ENCODE measurements around the gene PSMA3.
"Not testable (repeated sequence)": the region's sequence is repeated elsewhere in the genome, so short reads cannot be mapped to it uniquely, and the experiment has no call there.

The PSMA3 gene

DNA sequence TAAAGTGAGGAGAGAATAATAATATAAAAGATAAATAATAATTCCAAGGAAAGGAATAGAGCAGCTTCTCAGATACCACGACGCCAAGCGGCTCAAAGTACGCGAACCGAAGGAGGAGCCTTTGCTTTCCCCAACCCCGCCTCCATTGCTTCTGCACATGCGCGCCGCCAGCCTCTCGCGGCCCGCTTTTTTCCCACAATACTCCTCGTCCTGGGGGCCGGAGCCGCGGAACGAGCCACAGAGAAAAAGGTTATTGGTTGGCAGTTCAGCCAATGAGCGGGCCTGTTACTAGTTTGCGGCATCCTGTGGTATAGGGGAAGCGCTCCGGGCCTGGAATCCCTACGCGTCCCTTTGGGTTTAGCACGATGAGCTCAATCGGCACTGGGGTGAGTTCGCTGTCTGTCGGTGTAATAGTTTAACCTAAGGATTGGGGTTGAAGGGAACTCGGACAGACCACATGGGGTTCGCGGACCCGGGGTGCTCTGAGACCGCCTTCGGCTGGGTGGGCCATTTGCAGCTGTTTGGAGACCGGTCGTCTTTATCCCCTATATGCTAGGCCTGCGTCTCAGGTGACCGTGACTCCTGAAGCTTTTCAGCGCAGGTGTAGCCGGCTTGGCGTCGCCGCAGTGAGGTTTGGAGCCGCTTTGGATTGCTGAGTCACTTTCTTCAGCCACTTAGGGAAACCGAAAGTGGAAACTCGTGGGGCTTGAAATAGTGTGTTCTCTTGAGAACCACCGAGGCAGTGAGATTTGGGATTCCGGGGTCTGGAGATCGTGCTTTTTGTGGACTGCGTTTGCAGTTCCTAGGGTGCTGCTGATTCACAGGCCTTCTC lies at the start of gene PSMA3:
PSMA3 (plus strand) TSS at position 288 of the 832 bp plus-strand sequence; CDS start at position 366, 78 bp downstream.
- peak; percentile 98 for DNase-seq

DNA sequence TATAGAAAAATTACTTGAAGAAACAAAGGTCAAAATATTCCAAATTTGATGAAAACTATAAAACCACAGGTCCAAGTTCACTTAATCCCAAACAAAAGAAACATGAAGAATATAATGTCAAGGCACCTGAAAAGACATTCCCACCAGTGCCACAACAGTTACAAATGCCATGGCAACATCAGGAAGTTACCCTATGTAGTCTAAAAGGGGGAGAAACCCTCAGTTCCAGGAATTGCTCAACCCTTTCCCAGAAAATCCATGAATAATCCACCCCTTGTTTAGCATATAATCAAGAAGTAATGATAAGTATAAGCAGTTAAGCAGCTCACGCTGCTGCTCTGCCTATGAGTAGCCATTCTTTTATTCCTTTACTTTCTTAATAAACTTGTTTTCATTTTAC lies 48.4 kb upstream of the PSMA3 start:
- DNase-seq: no peak

DNA sequence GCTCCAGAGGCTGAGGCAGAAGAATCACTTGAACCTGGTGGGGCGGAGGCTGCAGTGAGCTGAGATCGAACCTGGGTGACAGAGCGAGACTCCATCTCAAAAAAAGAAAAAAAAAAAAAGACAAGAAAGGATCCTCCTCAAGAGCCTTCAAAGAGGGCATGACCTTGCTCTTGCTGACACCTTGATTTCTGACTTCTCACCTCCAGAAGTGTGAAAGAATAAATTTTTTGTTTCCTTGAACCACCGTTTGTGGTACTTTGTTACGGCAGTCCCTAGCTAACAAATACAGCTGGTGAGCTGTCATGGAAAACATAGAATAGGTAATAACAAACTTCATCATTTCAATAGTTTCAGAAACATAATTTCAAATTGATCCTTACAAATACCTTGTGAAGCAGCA lies 46.6 kb upstream of the PSMA3 start:
- DNase-seq: no peak

DNA sequence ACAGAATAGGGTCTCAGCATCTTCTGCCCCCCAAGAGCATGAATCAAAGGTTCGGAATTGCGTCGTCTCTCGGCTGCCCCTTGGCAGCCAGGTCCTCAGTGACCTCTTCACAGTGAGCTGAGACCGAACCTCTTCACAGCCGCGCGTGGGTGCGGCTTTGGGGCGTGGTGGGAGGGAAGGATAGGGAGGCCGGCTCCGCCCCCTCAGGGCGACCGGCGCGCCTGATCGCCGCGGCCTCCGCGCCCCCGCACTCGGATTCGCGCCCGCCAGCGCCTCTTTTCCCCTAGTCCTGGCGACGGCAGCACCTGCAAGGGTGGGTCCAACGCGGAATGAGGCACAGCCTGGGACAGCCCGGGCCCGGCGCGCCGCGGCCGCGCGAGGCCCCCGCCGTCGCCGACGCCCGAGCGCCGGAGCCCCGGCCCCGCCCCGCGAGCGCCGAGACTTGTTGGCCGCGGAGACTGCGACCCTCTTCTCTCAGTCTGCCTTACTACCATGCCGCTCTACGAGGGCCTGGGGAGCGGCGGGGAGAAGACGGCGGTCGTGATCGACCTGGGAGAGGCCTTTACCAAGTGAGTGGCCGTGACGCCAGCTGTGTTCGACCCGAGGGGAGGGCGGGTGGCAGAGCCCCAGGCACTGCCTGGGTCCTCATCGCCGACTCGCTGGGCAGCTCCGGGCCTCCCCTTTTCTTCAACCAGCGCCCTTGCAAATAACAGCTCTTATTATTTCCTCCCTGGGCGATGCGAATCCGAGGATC lies 44.7 kb upstream of the PSMA3 start, which contains the start of gene ACTR10:
ACTR10 (plus strand) TSS at position 424 of the 754 bp plus-strand sequence; CDS start at position 493, 69 bp downstream.
- DNase-seq: peak; percentile 79

DNA sequence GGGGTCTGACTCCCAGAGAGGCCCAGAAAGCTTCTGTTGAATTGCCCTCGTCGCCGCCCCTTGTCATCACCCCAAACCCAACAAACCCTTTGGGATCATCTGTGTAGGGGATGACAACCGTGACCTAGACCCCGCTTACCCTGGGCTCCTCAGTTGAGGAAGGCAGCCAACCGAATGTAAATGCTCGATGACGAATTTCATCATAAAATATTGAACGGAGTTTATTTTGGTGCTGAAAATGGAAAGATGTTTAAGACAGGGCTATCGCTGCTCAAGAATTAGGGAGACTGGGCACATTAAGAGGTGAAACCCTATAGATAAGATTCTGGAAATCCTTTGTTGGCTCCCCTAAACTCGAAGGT lies 44.2 kb upstream of the PSMA3 start:
- no peak for DNase-seq

DNA sequence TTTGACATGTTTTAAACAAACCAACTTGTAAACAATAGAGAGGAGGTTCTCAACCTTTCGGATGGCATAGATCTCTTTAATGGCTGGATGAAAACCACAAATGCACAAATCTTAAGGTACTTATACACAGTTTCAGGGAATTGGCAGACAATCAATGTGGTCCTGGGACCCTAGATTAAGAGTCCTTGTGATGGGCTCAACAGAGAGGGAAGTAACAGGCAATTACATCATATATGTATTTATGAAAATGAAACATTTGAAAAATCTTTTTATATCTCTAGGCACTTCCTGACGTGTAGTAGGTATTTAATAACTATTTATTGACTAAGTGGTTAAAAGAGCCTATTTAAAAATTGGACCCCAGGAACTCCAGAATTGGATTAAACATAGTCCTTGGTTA lies 43.8 kb upstream of the PSMA3 start:
- DNase-seq: no peak

DNA sequence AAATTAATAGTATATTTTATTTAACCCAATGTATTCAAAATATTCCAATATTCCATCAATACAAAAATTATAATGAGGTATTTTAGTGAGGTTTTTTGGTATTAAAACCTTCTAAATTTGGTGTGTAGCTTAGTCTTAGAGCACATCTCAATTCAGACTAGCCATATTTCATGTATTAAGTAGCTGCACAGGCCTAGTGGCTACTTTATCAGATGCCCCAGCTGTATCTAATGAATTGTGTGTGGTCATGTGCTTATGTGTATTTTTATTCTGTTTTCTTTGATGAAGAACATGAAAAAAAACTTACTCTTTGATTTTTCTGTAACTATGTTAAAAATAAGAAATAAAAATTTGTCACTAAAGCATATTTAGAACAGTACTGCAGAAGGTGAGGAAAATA lies 31.5 kb upstream of the PSMA3 start:
- no peak for DNase-seq

DNA sequence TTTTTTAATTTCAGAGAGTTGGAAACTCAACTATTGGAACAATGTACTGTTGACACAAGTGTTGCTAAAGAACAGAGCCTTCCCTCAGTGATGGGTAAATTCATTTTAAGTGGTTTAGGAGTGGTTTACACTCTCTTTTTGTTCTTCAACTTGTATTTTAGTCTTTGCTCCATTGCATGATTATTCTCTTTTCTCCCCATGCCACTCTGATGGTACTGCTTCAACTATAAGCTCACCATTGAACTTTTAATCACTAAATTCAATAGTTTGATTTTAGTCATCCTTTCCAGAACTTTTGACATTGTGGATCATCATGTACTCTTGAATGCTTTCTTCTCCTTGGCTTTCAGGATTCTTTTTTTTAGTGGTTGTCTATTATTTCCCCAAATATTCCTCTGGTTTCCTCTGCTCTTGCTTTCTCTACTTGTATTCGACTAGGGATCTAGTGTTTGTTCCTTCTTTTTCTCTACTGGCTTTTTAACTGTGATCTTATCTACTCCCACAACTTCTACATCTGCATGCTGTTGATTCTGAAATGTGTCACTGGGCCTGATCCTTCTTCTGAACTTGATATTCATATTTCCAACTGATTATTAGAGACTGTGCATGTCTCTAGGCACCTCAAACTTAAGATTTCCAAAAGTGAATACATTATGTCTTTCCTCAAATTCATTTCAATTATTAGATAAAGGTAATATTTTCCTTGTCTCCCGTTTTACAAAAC lies 29.3 kb upstream of the PSMA3 start:
- DNase-seq: no peak

DNA sequence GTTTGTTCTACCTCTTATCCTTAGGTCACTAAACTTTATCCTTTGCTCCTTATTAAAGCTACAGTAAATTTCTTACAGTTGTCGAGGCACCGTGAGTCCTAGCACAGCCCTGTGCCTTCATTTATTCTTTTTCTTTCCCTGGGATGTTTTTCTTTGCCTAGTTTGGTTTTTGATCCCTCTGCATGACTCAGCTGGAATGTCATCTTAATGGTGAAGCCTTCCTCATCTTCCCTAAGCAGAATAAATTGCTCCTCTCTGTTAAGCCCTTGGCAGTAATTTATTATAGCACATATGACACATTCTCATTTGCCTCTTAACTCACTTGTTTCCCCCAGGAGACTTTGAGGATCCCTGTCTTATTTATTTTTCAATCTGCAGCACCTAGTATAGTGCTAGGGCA lies 28.1 kb upstream of the PSMA3 start:
- peak; percentile 61 for DNase-seq

DNA sequence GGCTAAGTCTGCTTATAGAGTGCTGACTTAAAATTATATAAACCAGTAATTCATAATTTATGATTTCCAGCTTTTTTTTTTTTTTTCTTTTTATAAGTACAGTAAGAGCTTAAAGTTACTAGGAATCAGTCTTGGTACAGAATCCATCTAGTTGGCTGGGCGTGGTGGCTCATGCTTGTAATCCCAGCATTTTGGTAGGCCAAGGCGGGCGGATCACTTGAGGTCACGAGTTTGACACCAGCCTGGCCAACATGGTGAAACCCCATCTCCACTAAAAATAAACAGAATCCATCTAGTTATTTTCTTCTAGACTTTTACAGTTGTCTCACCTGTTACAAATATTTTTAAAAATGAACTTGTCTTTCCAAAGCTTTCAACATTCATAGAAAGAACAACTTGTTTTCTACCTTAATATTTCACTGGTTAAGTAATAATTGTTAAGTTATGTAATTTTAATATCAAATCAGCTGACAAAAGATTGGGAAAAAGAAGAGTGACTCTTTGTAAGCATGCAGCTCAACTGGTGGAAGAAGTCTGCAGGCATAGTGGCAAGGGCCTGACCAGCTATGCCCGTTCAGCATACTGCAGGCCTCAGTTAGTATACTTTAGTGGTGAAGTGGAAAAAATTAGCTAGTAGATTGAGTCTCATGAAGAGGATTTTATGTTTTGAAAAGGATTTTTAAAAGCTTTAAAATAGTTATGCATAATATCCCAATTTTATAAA lies 17.4 kb upstream of the PSMA3 start:
- no peak for DNase-seq

DNA sequence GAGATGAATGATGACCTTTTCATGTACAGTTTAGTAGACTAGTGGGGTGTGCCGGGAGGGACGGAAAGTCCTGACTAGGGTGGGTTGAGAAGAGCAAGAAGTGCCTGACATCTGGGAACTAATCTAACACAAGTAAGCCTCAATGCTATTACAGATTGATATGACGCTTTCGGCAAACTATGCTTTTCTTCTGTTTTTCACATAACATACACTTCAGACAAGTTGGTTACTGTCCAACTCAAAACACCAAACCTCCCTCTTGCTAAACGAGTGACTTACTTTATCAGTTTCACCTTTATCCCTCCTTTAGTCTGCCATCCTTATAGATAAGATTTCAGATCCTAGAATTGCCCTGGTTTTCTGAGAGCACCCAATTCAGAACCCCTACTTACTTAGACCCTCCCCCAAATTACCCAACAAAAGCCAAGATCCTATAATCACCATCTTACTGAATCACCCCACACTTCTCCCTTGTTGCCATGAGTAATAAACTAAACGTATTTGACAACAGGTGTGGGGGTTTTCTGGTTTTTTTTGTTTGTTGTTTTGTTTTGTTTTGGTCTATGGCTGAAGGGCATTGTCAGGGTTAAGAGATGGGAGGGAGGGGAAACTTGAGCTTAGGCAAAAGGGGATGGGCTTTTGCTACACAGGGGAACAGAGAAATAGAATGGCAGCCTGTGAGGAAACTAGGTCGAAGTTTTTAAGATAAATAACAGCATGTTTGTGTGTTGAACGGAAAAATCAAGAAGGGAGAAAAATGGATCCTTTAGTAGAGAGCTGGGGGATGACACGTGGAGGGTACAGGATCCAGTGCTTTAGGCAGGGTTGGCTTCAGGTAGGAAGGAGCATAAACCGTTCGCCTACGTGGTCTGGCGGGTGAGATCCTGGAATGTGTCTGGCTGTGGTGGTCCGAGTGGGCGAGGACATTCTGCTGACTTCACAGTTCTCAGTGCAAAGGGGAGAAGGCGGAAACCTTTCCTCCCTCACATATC lies 6.1 kb upstream of the PSMA3 start:
- DNase-seq: no peak

DNA sequence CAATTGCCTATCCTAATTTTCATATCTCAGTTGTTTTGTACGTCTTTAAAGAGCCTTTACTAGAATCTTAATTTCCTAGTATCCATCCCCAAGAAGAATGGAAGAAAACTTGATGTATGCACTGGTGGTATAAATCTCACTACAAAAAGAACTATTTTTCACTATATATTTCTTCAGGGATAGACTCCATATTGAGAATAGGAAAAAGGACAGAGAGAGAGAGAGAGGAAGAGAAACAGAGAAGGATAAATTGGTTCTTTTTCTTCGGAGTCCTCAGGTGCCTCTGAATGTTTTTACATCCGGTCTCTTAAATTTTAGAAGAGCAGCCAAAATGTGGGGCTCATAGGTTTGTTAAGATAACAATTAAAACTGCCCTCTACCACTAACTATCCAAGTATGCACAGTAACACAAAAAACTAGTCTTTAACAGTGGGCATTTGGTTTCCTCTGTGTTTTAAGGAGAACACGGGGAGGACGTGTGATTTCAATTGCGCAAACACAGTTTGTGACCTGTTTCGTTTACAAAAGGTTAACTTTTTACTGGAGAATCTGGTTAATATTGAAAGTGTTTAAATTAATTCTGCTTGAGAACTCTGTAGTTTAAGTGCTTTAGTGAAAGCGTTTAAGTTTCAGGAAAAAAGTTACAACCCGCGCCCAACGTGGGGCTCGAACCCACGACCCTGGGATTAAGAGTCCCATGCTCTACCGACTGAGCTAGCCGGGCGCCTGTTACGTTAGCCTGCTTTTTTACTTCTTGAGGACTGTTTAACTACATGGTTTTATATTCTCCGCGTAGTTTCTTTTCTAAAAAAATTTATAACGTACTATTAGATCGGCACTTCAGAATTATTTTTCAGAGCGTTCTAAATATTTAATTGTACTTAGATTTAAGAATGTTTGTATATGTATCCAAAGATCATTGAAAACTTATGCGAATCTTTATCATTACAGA lies 5.1 kb upstream of the PSMA3 start:
- peak; percentile 65 for DNase-seq

DNA sequence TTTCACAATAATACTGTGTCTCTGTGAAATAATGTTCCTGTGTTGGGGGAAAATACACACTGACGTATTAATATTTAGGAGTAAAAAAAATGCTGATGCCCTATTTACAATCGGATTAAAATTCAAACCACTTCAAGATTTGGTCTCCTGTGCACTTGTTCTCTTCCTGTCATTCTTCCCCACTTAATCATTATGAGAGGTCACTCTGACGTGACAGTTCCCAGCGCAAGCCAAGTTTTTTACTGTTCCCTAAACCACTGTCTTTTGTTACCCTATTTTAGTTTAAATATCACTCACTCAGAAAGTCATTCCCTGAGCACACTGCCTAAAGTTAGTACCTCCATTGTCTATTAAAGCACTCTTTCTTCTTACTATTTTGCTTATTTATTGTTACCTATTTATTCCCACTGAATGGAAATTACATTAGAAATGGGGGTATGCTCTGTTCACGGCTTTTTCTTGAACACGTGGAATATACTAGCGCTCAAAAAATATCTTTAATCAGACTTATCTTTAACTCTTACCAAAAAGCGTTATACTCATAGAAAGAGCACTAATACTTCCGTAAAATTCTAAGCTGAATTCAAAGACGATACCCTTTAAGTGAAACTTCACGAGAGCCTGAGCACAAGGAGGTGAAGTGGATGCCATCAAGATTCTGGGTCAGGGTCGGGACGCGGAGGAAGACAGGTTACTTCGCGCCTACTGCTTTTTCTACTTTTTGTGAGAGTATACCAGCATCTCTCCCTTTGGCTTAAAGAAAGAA lies 670 bp upstream of the PSMA3 start:
- DNase-seq: peak; percentile 14

DNA sequence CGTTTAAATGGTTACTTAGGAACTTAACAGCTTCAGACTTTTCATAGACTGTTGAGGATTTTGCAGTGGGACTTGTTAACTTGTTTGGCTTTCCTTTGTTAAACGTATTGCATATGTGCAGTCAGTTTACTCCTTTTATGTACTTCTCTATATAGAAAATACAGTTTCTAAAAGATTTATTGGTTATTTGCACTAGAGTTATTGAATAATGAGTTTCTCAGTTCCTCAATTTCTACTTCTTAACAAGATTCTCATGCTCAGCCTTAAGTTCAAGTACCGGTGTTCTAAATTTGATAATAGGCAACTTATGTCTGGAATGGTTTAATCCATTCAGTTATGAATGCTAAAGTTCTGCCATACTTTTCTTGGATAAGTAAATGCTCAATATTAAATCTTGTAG lies 919 bp downstream of the PSMA3 start:
- no peak for DNase-seq

DNA sequence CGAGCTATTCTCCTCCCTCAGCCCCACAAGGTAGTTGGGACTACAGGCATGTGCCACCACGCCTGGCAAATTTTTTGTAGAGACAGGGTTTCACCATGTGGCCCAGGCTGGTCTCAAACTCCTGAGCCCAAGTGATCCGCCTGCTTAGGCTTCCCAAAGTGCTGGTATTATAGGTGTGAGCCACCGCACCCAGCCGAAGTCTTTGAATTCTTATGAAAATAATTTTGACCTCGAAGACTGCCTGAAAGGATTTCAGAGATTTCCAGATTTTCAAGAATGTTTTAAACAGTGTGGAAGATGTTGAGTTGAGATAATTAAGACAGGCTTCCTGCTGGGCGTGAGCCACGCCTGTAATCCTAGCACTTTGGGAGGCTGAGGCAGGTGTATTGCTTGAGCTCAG lies 5.0 kb downstream of the PSMA3 start:
- DNase-seq: no peak

DNA sequence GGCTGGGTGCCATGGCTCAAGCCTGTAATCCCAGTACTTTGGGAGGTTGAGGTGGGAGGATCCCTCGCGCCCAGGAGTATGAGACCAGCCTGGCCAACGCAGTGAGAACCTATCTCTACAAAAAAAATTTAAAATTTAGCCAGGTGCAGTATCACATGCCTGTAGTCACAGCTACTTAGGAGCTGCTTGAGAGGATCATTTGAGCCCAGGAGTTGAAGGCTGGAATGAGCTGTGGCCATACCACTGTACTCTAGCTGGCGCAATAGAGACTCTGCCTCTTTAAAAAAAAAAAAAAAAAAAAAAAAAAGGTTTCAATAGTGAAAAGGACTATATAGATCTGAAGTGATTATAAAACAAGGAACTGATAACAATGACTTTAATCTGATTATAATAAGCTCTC lies 13.5 kb downstream of the PSMA3 start:
- DNase-seq: no peak

DNA sequence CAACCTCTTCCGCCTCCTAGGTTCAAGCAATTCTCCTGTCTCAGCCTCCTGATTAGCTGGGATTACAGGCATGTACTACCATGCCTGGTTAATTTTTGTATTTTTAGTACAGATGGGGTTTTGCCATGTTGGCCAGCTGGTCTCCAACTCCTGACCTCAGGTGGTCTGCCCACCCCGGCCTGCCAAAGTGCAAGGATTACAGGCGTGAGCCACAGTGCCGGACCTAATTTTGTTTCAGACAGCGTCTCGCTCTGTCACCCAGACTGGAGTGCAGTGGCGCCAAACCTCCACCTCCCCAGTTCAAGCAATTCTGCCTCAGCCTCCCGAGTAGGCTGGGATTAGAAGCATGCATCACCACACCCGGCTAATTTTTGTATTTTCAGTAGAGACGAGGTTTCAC lies 17.4 kb downstream of the PSMA3 start:
- not testable (repeated sequence) for DNase-seq

DNA sequence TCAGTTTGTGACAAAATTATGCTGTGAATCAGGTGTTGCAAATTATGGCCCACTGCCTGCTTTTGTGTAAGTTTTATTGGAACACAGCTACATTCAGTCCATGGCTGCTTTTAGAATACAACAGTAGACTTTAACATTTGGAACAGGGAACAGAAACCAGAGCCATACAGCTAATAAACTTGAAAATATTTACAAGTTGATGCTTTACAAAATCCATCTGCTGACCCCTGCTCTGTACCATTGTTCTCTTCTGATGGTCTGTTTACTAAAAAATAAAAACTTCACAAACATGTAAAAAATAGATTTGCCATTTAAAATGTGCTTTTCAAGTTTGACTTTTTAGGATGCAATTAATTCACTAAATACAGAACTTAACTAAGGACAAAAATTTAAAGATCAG lies 20.8 kb downstream of the PSMA3 start:
- no peak for DNase-seq

DNA sequence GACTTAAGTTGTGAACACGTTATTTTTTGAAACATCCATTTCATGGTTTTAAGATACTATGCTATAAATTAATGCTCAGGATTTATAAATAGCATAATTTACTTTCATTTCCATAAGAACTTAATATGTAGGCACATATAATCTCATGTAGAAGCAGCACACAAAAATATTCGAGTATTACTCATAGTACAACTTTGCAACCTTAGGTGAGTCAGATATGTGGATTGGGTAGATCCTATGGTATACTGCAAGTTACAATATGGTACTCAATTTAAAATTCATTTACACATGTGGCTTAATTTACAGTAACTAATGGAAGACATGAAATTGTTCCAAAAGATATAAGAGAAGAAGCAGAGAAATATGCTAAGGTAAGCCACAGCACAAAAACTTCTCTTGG lies 26.0 kb downstream of the PSMA3 start:
- no peak for DNase-seq
